SK-N-SH treated with all-trans-retinoic acid at 6 μM for 48 hours (cell line): ENCODE data around the gene S100A3.

Experiments used
- ATAC-seq: fragments of 200-7000 bp; cut with Tn5 transposase; 3 replicates; pipeline ENCODE4 v1.9.1; 2020; ENCODE audit warnings: mild to moderate bottlenecking, moderate library complexity
- ARNTL ChIP-seq: fragments of 450-650 bp; formaldehyde crosslinking; IDR thresholded peaks from 2 replicates; pipeline ENCODE4 v1.5.0; 2020; ENCODE audit warnings: low read depth, mild to moderate bottlenecking, moderate library complexity, borderline replicate concordance
- BACH2 ChIP-seq: fragments of 250-450 bp; sonication (Bioruptor Pico); IDR thresholded peaks from 2 replicates; pipeline ENCODE4 v1.9.0; 2021; ENCODE audit warnings: mild to moderate bottlenecking, borderline replicate concordance
- CREB5 ChIP-seq: fragments of 250-450 bp; sonication (Bioruptor Pico); IDR thresholded peaks from 2 replicates; pipeline ENCODE4 v1.5.1; 2020; ENCODE audit warnings: low read depth, mild to moderate bottlenecking, moderate library complexity
- CSRNP3 ChIP-seq: fragments of 250-450 bp; sonication (Bioruptor Pico); IDR thresholded peaks from 2 replicates; pipeline ENCODE4 v1.5.1; 2021; ENCODE audit warnings: mild to moderate bottlenecking, moderate library complexity
- ESRRG ChIP-seq: fragments of 250-450 bp; sonication (Bioruptor Pico); IDR thresholded peaks from 2 replicates; pipeline ENCODE4 v1.6.1; 2021; ENCODE audit warnings: mild to moderate bottlenecking
- GLIS3 ChIP-seq: fragments of 250-450 bp; sonication (Bioruptor Pico); IDR thresholded peaks from 2 replicates; pipeline ENCODE4 v1.5.0; 2020; ENCODE audit warnings: mild to moderate bottlenecking, moderate library complexity
- ISL1 ChIP-seq: fragments of 250-450 bp; sonication (Bioruptor Pico); IDR thresholded peaks from 2 replicates; pipeline ENCODE4 v2.1.2; 2022; ENCODE audit warnings: mild to moderate bottlenecking, moderate library complexity
- OSR1 ChIP-seq: fragments of 250-450 bp; sonication (Bioruptor Pico); IDR thresholded peaks from 2 replicates; pipeline ENCODE4 v1.8.0; 2022; ENCODE audit warnings: moderate library complexity, mild to moderate bottlenecking, inconsistent platforms
- PATZ1 ChIP-seq: fragments of 250-450 bp; sonication (Bioruptor Pico); IDR thresholded peaks from 2 replicates; pipeline ENCODE4 v1.8.0; 2020; ENCODE audit warnings: mild to moderate bottlenecking, moderate library complexity, borderline replicate concordance
- PPARA ChIP-seq: fragments of 250-450 bp; sonication (Bioruptor Pico); IDR thresholded peaks from 2 replicates; pipeline ENCODE4 v1.5.0; 2020; ENCODE audit warnings: mild to moderate bottlenecking, borderline replicate concordance
- RARB ChIP-seq: fragments of 250-450 bp; sonication (Bioruptor Pico); IDR thresholded peaks from 2 replicates; pipeline ENCODE4 v1.8.0; 2021; ENCODE audit warnings: mild to moderate bottlenecking, moderate library complexity
- SNAI2 ChIP-seq: fragments of 250-450 bp; sonication (Bioruptor Pico); IDR thresholded peaks from 2 replicates; pipeline ENCODE4 v1.5.0; 2020; ENCODE audit warnings: mild to moderate bottlenecking, moderate library complexity
- TCF4 ChIP-seq: fragments of 250-450 bp; sonication (Bioruptor Pico); IDR thresholded peaks from 2 replicates; pipeline ENCODE4 v1.8.0; 2021; ENCODE audit warnings: mild to moderate bottlenecking, moderate library complexity, borderline replicate concordance
- ZC3H10 ChIP-seq: fragments of 250-450 bp; sonication (Bioruptor Pico); IDR thresholded peaks from 2 replicates; pipeline ENCODE4 v1.5.1; 2021; ENCODE audit warnings: mild to moderate bottlenecking, moderate library complexity
- ZFP3 ChIP-seq: fragments of 250-450 bp; sonication (Bioruptor Pico); IDR thresholded peaks from 2 replicates; pipeline ENCODE4 v1.5.0; 2020; ENCODE audit warnings: mild to moderate bottlenecking, moderate library complexity
- ZFP30 ChIP-seq: fragments of 450-650 bp; formaldehyde crosslinking; IDR thresholded peaks from 2 replicates; pipeline ENCODE4 v1.5.0; 2022; ENCODE audit warnings: mild to moderate bottlenecking, moderate library complexity
- ZNF70 ChIP-seq: fragments of 450-650 bp; formaldehyde crosslinking; IDR thresholded peaks from 2 replicates; pipeline ENCODE4 v1.5.0; 2020; ENCODE audit warnings: mild to moderate bottlenecking, moderate library complexity
- ZNF8 ChIP-seq: fragments of 450-650 bp; formaldehyde crosslinking; IDR thresholded peaks from 2 replicates; pipeline ENCODE4 v1.5.0; 2020; ENCODE audit warnings: mild to moderate bottlenecking, moderate library complexity
- TF ChIP-seq, protein P1 (sequence below): fragments of 250-450 bp; sonication (Bioruptor Pico); IDR thresholded peaks from 2 replicates; pipeline ENCODE4 v1.5.0; 2020; ENCODE audit warnings: mild to moderate bottlenecking, moderate library complexity

The S100A3 gene

DNA sequence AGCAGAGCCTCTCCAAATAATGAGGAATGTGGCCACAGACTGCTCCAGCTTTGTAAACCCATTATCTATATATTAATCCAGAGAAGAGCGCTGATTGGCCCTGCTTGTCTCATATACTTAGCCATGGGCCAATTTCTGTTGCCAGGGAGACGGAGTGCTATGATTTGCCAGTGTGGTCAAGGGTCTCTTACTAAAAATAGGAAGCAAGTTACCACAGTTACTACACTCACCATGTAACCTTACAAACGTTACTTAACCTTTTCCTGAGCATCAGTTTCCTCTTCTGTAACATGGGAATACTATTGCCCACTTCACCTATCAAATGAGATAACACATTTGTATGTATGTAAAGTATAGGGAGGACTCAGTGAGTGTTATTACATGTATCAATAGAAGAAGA, 24.3 kb upstream of the S100A3 start:
- no peak for ATAC-seq
- TF ChIP-seq OSR1 (CRISPR knock-in tag) (no peak), SNAI2 (CRISPR knock-in tag) (no peak), BACH2 (CRISPR knock-in tag) (no peak), ZC3H10 (no peak), CSRNP3 (CRISPR knock-in tag) (no peak), RARB (CRISPR knock-in tag) (no peak)

- TF ChIP-seq PPARA (CRISPR knock-in tag) (no peak), GLIS3 (CRISPR knock-in tag) (no peak), TCF4 (CRISPR knock-in tag) (no peak), ZFP30 (CRISPR knock-in tag) (no peak)
- peak; percentile 96 for ATAC-seq
Measured at GRCh38 chr1:153572569-153573015, 23.5 kb upstream of the S100A3 start.

DNA sequence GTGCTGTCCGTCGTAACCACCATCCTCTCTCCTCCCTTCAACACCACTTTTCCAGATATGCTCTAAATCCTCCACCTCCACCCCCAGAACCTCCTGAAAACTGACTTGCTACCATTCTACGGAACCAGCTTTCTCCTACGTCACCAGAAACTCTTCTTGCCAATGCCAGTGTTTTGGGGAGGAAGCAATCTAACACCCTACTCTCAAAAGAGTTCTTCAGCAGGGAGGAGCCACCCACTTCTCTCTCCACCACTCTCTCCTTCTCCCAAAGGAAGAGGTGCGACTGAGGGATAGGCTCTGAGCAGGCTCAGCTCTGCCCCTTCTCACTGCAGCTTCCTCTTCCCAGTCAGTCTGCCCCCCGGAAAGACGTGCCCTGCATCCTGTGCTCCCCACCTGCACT, 22.6 kb upstream of the S100A3 start:
- no peak for ATAC-seq

More for the DNA sequence above, 22.6 kb upstream of the S100A3 start:
- no peak for TF ChIP-seq CREB5 (CRISPR knock-in tag)
- no peak for TF ChIP-seq OSR1 (CRISPR knock-in tag)
- TF ChIP-seq ARNTL (CRISPR knock-in tag) = no peak
- TF ChIP-seq ZNF8 = no peak
- no peak for TF ChIP-seq ZFP3
- no peak for TF ChIP-seq ZNF70
- TF ChIP-seq ESRRG (CRISPR knock-in tag) = no peak
- no peak for TF ChIP-seq PATZ1 (CRISPR knock-in tag)
- TF ChIP-seq ZFP30 (CRISPR knock-in tag) = no peak
- TF ChIP-seq CSRNP3 (CRISPR knock-in tag) = no peak
- no peak for TF ChIP-seq TCF4 (CRISPR knock-in tag)
- no peak for TF ChIP-seq ISL1
- TF ChIP-seq, protein P1, sequence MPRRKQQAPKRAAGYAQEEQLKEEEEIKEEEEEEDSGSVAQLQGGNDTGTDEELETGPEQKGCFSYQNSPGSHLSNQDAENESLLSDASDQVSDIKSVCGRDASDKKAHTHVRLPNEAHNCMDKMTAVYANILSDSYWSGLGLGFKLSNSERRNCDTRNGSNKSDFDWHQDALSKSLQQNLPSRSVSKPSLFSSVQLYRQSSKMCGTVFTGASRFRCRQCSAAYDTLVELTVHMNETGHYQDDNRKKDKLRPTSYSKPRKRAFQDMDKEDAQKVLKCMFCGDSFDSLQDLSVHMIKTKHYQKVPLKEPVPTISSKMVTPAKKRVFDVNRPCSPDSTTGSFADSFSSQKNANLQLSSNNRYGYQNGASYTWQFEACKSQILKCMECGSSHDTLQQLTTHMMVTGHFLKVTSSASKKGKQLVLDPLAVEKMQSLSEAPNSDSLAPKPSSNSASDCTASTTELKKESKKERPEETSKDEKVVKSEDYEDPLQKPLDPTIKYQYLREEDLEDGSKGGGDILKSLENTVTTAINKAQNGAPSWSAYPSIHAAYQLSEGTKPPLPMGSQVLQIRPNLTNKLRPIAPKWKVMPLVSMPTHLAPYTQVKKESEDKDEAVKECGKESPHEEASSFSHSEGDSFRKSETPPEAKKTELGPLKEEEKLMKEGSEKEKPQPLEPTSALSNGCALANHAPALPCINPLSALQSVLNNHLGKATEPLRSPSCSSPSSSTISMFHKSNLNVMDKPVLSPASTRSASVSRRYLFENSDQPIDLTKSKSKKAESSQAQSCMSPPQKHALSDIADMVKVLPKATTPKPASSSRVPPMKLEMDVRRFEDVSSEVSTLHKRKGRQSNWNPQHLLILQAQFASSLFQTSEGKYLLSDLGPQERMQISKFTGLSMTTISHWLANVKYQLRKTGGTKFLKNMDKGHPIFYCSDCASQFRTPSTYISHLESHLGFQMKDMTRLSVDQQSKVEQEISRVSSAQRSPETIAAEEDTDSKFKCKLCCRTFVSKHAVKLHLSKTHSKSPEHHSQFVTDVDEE (CRISPR knock-in tag) = no peak
